CD1c-positive myeloid dendritic cell (primary cell): Measurements from ENCODE around the gene FANCD2.
A peak's percentile ranks its signal among the peaks of the same experiment; 100 is the strongest.
"Not testable (repeated sequence)": the region's sequence is repeated elsewhere in the genome, so short reads cannot be mapped to it uniquely, and the experiment has no call there.

Experiments
- DNase-seq: peaks from one replicate; pipeline ENCODE4 v3.0.0-alpha.2; 2016; ENCODE audit errors: extremely low spot score

Gene FANCD2

DNA sequence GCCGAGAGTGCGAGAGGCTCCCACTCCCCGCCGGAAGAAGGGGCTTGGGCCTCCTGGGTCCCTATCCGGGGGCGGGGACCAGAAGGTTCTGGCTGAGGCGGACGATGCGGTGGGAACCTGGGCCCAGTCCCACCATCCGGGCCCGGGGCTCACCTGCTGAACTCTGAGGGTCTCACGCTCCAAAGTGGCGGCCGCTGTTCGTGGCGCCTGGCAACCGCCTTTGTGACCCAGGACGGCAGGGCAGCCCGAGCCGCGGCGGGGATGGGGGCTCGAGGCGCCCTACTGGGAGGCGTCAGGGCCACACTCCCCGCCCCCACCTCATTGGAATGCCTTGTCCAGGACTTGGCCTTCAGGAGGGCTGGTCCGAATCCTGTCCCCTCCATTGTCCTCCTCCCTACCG lies 81.9 kb downstream of the FANCD2 start, which contains the start of gene FANCD2OS:
FANCD2OS (minus strand) TSS at position 165 of the 400 bp plus-strand sequence. CDS start 3,481 bp downstream, outside the sequence.
- DNase-seq, result no peak

DNA sequence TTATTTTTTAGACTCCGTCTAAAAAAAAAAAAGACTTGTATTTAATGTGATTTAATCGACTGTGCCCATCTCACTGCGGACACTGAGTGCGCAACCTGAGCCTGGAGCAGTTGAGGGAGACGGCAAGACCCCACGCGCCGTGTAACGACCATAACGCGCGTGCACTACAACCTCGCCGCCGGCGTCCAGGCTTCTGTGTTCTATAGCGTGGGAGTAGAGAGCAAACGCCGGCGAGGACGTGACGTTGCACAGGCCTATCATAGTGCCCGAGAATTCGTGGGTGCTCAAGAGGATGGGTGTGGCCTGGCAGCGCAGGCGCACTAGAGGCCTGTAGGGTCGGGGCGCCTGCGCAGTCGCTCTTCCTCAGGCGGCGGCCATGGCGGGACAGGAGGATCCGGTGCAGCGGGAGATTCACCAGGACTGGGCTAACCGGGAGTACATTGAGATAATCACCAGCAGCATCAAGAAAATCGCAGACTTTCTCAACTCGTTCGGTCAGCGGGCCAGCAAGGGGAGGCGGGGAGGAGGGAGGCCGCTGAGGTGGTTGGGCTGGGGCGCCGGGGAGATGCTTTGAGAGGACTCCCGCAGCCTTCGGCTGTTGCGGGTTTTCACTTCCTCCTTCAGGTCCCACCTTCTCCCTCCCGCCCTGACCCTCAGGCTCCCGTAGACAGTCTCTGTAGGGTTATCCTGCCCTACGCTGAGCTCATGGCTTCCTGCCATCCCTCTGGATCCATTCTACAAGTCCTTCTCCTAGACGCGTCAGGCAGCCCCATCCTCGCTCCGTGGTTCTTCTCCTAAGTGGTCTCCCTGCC lies 89.3 kb downstream of the FANCD2 start, which contains the start of gene BRK1:
BRK1 (plus strand) TSS at position 350 of the 812 bp plus-strand sequence; CDS start at position 377, 27 bp downstream.
- peak; percentile 99 for DNase-seq

DNA sequence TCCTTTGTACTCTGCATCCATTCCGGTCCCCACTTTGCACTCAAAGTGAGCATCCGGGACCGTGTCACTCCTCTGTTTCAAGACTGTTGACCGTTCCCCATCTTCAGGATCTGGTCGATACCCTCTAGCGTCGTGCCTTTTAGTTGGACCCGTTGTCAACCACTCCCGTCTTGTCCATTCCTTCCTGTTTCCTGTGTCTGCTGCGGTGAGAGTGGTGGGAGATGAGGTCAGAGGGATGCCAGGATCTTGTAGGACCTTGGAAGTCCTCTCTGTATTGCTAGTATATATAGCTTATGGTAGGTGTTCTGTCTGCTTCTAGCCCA lies 89.9 kb downstream of the FANCD2 start:
- peak; percentile 40 for DNase-seq

DNA sequence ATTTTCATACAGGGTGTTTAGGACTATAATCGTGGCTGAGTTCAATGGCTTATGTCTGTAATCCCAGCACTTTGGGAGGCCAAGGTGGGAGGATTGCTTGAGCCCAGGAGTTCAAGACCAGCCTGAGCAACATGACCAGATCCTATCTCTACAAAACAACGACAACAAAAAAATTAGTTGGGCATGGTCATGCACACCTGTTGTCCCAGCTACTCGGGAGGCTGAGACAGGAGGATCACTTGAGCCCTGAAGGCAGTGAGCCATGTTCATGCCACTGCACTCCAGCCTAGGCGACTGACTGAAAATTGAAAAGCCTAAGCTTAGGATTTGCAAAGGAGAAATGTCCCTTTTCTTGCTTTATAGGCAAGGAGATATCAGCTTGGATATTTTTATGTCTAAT lies 90.7 kb downstream of the FANCD2 start:
- DNase-seq, result no peak

DNA sequence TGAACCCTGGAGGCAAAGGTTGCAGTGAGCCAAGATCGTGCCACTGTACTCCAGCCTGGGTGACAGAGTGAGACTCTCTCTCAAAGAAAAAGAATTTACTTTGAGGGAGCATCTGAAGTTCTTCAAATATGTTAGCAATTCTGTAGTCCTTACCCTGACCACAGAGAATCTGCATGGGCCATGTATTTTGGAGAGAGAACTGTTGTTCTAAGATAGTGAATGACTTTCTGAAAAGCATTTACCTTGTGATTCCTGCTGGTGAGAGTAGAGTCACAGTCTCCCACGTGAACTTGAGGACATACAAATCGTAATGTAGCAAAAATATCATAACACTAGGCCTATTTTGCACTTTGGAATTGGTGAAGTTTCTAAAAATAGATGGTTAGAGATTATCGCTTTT lies 93.1 kb downstream of the FANCD2 start:
- no peak for DNase-seq

DNA sequence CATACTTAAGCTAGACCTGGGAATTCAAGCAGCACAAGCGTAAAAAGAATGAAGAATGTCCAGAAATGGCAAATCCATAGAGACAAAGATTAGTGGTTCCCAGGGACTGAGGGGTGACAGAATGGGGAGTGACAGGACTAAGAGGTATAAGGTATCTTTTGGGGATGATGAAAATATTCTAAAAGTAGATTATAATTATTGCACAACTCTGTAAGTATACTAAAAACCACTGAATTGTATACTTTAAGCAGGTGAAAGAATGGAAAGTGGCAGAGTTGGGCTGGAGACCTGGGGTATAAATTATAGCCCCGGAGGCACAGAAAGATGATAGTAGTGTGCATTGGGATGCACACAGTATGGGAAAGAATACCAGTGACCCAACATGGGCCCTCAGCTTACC lies 94.8 kb downstream of the FANCD2 start:
- DNase-seq, result no peak

DNA sequence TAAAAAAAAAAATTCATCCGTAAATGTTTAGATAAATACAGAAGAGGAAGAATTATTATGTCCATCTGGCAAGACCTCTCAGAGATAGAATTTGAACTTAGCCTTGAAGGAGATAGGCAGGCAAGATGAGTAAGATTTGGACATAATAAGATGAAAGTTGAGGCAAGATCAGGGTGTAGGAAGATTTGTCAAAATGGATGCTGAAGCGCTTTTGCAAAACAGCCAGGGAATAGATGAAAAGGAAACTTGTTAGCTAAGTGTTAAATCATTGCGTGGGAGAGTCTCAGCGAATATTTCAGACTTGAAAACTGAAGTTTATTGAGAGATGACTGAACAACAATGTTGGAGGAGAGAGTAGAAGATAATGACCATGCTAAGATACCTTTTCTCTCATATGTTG lies 96.5 kb downstream of the FANCD2 start:
- DNase-seq, result no peak

DNA sequence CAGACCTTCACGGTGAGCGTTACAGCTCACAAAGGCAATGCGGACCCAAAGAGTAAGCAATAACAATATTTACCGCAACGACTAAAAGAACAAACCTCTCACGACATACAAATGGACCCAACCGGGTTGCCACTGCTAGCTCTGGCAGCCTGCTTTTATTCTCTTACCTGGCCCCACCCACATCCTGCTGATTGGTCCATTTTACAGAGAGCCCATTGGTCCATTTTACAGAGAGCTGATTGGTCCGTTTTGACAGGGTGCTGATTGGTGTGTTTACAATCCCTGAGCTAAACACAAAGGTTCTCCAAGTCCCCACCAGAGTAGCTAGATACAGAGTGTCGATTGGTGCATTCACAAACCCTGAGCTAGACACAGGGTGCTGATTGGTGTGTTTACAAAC lies 109.6 kb downstream of the FANCD2 start:
- not testable (repeated sequence) for DNase-seq

DNA sequence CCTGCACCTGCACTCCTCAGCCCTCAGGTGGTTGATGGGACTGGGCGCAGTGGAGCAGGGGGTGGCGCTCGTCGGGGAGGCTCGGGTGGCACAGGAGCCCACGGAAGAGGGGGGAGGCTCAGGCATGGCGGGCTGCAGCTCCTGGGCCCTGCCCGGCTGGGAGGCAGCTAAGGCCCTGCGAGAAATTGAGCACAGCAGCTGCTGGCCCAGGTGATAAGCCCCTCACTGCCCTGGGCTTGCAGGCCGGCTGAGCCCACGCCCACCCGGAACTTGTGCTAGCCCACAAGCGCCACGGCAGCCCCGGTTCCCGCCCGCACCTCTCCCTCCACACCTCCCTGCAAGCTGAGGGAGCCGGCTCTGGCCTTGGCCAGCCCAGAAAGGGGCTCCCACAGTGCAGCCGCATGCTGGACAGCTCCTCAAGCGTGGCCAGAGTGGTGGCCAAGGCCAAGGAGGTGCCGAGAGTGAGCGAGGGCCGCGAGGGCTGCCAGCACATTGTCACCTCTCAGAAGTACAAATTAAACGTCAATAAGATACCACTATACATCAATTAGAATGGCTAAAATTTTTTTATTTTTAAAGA lies 110.3 kb downstream of the FANCD2 start:
- DNase-seq, result no peak

DNA sequence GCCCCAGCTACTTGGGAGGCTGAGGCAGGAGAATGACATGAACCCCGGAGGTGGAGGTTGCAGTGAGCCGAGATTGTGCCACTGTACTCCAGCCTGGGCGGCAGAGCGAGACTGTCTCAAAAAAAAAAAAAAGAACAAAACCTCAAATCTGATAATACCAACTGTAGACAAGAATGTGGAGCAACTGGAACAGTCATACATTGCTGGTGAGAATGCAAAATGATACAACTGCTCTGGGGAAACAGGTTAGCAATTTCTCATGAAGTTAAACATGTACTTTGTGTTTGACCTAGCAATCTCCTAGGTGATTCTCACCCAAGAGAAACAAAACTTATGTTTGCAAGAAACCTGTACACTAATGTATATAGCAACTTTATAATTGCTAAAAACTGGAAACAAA lies 110.9 kb downstream of the FANCD2 start:
- DNase-seq, result no peak

DNA sequence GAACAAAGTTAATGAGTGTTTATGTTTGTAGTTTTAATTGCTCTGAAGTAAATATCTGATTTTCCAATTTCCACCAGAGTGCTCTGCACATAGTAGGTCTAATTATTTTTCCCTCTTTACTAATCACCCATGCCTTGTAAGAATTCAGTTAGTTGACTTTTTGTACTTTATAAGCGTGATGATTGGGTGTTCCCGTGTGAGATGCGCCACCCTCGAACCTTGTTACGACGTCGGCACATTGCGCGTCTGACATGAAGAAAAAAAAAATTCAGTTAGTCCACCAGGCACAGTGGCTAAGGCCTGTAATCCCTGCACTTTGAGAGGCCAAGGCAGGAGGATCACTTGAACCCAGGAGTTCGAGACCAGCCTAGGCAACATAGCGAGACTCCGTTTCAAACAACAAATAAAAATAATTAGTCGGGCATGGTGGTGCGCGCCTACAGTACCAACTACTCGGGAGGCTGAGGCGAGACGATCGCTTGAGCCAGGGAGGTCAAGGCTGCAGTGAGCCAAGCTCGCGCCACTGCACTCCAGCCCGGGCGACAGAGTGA lies 114.8 kb downstream of the FANCD2 start:
- DNase-seq, result no peak

DNA sequence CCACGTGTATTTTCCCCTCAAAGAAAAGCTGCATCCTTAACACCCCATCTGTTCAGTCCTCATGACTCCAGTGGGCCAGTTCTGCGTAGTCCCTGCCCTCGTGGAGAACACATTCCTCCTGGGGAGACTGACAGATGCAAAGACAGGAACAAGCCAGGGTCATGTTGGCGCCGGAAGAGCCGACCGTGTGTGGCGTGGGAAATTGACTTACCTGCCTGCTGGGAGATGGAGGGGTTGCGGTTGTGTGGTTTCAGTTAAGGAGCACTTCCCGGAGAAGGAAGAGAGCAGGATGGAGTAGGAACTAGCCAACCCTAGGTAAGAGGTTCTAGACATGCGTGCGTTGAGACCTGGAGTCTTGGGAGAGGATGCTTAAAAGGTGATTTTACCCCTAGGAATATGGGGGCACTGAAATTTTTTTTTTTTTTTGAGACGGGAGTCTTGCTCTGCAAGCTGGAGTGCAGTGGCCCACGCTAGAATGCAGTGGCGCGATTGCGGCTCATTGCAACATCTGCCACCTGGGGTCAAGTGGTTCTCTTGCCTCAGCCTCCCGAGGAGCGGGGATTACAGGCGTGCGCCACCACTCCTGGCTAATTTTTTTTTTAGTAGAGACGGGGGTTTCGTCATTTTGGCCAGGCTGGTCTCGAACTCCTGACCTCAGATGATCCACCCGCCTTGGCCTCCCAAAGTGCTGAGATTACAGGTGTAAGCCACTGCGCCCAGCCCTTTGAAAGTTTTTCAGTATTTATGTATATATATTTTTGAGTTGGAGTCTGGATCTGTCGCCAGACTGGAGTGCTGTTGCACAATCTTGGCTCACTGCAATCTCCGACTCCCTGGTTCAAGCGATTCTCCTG lies 116.7 kb downstream of the FANCD2 start:
- DNase-seq, result peak; percentile 24

DNA sequence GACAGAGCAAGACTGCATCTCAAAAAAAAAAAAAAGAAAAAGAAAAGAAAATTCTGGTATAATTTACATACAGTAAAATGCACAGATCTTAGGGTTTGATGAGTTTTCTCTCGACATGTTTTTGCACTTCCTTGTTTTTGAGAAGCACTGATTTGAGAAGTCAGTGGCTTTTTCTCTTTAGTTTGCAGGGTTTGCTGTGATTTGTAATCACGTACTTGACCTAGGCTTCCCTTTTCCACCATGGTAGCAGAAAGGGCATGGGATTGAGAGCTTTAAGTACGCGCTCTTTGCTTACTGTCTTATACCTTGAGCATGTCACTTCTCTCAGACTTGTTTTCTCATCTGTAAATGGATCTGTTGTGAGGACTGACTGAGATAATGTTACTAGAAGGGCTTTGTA lies 119.4 kb downstream of the FANCD2 start:
- peak; percentile 77 for DNase-seq

DNA sequence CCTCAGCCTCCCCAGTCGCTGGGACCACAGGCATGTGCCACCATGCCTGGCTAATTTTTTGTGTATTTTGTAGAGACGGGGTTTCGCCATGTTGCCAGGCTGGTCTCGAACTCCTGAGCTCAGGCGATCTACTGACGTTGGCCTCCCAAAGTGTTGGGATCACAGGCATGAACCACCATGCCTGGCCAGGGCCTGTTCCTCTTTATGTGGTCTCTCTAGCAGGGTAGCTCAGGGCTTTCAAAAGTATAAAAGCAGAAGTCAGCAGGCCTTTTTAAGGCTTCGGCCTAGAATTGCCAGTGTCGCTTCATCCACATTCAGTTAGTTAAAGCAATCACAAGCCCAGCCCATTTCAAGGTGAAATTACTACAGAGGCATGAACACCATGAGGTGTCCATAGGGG lies 123.0 kb downstream of the FANCD2 start:
- DNase-seq, result peak; percentile 67

DNA sequence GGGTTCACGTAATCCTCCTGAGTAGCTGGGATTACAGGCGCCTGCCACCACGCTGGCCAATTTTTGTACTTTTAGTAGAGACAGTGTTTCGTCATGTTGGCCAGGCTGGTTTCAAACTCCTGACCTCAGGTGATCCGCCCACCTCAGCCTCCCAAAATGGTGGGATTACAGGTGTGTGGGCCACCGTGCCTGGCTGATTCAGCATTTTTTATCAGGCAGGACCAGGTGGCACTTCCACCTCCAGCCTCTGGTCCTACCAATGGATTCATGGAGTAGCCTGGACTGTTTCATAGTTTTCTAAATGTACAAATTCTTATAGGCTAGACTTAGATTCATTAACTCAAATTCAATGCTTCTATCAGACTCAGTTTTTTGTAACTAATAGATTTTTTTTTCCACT lies 124.8 kb downstream of the FANCD2 start:
- DNase-seq, result no peak
